HUDEP-2 (cell line): ENCODE results near the gene OR2S2.
"Not testable (repeated sequence)": the region's sequence is repeated elsewhere in the genome, so short reads cannot be mapped to it uniquely, and the experiment has no call there.

Experiments used
- DNase-seq, 76 experiments: peaks; one replicate each; lab custom pipeline; 2025; ENCODE audit not compliant: unreplicated experiment in 76 of 76; lab: John Stamatoyannopoulos, UW

Gene OR2S2

GRCh38 chr9:35935261-35935660 lies 22.7 kb downstream of the OR2S2 start:
- DNase-seq = no peak

- not testable (repeated sequence) for DNase-seq
These were observed 23.9 kb downstream of the OR2S2 start for GRCh38 chr9:35934069-35934468.

- DNase-seq = no peak
These were observed 24.3 kb downstream of the OR2S2 start for GRCh38 chr9:35933550-35934067.

- no peak for DNase-seq
These were observed 25.2 kb downstream of the OR2S2 start for GRCh38 chr9:35932735-35933134.

DNA sequence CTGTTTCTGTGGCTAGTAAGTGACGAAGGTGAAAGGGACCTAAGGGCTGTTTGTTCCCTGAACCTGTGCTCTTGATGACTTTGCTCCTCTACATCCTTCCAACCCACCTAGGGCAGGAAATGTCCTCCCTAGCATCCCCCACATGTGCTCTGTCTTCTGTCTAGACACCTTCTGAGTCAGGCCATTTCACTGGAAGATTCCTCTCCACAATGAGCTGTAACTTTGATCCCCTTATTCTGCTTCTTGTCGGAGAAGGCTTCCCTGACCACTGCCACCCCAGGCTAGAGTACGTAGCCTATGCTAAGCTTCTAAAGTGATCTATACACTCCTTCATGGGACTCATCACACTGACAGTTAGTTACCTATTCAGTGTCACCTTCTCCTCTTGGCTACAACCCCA lies 27.0 kb downstream of the OR2S2 start:
- no peak for DNase-seq

DNA sequence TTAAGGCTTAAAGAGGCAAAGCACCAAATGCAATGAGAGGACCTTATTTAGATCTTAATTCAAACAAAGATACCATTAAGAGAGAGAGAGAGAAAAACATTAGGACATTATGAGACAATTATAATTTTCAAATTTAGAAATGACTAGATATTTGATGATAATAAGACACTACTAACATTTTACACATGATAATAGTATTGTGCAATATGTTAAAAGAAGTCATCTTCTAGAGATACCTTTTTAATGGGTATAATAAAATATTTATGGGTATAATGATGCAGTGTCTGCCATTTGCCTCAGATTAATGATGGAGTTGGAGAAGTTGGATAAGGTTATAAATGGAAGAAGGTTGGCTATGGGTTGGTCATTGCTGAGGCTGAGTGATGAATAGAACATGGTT lies 27.4 kb downstream of the OR2S2 start:
- no peak for DNase-seq

GRCh38 chr9:35929453-35929718 lies 28.6 kb downstream of the OR2S2 start:
- no peak for DNase-seq

DNA sequence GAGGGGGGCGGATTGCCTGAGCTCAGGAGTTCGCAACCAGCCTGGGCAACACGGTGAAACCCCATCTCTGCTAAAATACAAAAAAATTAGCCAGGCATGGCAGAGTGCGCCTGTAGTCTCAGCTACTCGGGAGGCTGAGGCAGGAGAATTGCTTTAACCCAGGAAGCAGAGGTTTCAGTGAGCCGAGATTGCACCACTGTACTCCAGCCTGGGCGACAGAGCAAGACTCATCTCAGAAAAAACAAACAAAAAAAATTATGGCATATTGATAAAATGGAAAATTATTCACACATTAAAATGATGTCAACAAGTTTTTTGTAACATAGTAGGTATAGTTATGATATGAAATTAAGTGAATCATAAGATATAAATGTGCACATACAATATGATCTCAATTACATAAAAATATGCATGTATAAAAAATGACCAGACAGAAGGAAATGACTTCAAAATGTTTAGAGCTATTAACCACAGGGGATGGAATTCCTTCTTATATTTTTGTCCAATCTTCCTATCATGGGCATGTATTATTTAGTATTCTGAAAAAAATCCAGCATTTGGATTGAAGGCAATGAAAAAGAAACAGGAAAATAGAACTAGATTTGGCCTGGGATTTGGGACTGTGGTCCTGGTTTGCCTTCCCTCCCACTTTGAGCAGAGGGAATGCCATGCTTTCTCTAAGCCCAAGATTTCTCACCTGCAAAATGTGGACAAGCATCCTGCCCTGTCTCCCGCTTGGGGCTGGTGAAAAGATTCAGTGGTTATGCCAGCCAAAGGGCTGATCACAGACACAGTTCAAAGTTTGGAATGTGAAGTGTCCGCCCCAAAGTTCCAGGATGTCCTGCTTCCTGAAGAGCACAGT lies 29.1 kb downstream of the OR2S2 start:
- no peak for DNase-seq

DNA sequence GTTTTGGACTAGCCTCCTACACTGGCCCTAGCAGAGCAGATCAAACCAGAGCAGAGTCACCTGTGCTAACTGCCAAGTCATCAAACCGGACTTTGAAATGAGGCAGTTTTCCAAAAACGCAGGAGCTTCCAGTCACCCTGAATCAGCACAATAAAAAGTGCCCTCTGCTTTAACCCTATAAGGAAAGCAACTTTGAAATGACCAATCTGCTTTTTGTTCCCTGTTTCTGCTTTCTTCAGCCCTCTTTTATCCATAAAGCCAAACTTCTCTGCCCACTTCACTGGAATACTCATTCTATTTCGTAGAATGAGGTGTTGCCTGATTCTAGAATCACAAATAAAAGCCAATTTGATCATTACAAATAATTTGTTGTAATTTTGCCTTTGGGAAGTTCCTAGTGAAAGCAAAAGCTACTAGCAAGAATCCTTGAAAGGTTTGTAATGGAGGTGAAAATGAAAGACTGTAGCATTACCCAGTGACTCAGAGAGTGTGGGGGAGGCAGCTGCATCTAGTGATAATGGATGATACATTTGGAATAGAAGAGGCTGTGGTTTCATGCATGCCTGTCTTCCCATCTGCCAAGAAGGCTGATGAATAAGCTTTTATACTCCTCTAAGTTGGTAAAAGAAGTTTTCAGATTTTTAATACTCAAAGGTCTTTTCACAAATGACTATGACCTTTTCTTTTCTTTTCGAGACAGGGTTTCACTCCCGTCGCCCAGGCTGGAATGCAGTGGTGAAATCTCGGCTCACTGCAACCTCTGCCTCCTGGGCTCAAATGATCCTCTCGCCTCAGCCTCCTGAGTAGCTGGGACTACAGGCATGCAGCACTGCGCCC lies 33.8 kb downstream of the OR2S2 start:
- peak in 53 of 76 experiments; percentile 6 to 74 (median 40) for DNase-seq

- DNase-seq = no peak
These were observed 34.4 kb downstream of the OR2S2 start for GRCh38 chr9:35923598-35923926.

GRCh38 chr9:35920051-35920620 lies 37.8 kb downstream of the OR2S2 start:
- DNase-seq = no peak

- DNase-seq = no peak
These were observed 38.5 kb downstream of the OR2S2 start for GRCh38 chr9:35919212-35920008.

- peak in 2 of 76 experiments; percentile 19 to 52 for DNase-seq
These were observed 39.2 kb downstream of the OR2S2 start for GRCh38 chr9:35918780-35919179.

DNA sequence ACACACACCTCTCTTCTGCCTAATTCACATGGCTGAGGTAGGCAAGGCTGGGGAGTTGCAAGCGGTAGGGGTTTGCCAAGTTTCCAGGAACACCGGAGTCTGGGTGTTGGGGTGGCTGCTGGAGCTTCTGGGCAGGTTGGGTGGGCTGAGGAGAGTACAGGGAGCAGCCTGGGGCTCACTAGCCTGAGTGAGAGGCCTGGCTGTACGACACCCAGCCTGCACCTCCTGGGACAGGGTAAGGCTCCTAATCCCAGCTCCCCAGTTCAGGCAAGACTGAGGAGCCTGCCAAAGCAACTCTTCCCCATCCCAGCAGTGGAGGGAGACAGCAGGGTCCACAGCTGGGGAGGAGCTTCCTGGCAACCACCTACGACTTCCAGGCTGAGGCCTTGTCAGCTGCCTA lies 40.7 kb downstream of the OR2S2 start:
- no peak for DNase-seq

DNA sequence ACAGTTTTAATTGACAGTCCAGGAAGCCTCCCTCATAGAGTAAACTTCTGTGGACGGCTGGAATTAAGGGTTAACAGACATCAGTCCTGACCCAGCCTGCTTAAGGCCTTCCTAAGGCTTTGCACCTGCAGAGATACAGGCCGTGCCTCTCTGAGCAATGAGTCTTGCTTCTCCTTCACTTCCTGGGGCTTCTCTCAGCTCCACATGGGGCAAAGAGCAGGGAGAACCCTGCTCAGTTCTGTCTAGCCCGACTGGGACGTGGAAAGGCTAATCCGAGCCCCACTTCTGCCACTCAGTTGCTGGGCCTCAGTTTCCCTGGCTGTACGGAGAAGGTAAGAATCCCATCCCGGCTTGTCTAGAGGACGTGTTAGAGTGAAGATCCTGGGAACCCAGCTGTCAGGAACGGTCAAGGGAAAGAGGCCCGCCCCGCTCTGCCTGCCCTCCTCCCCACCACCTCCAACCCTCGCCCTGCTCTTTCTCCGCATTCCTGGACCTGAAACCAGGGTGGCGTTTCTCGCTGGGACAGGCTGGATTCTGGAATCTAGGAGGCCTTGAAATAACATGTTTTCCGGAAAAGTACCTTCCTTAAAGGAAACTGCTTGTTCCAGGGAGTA lies 42.2 kb downstream of the OR2S2 start:
- no peak for DNase-seq

GRCh38 chr9:35914301-35914807 lies 43.6 kb downstream of the OR2S2 start:
- DNase-seq = no peak

DNA sequence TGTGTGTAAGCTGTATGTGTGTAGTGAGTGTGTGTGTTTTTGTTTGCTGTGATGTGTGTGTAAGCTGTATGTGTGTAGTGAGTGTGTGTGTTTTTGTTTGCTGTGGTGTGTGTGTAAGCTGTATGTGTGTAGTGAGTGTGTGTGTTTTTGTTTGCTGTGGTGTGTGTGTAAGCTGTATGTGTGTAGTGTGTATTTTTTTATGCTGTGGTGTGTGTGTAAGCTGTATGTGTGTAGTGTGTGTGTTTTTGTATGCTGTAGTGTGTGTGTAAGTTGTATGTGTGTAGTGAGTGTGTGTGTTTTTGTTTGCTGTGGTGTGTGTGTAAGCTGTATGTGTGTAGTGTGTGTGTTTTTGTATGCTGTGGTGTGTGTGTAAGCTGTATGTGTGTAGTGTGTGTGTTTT lies 44.5 kb downstream of the OR2S2 start:
- DNase-seq = not testable (repeated sequence)

DNA sequence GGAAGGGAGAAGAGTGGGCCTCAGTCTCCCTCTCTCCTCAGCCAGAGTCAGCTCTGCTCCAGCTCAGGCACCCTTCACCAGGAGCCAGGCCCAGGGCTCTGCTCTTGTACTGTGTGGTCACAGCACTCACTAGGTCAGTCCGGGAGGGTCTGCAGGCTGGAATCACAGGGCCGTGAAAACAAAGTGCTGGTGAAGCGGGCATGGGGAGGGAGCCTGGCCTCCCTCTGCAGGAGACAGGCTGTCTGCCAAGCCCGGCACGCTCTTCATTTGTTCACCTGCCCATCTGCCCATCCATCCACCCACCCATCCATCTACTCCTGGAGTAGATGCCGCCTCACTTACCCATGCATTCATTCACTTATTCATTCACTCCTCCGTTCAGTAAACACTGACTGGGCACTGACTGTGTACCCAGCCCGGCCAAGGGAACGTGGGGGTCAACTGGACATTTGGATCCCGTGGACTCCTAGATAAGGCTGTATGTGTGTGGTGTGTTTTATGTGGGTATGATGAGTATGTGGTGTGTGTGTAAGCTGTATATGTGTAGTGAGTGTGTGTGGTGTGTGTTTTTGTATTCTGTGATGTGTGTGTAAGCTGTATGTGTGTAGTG lies 45.1 kb downstream of the OR2S2 start:
- DNase-seq = no peak

GRCh38 chr9:35911690-35912089 lies 46.3 kb downstream of the OR2S2 start:
- no peak for DNase-seq
